Germinal center (tissue), 1 donor: ENCODE measurements around the gene LYZL2.
A peak's percentile ranks its signal among the peaks of the same experiment; 100 is the strongest.
"Not testable (repeated sequence)": the region's sequence is repeated elsewhere in the genome, so short reads cannot be mapped to it uniquely, and the experiment has no call there.

Experiments
- DNase-seq: peaks from one replicate; pipeline ENCODE4 v3.0.0; 2012; ENCODE audit warnings: mixed read lengths, low spot score

LYZL2 gene

DNA sequence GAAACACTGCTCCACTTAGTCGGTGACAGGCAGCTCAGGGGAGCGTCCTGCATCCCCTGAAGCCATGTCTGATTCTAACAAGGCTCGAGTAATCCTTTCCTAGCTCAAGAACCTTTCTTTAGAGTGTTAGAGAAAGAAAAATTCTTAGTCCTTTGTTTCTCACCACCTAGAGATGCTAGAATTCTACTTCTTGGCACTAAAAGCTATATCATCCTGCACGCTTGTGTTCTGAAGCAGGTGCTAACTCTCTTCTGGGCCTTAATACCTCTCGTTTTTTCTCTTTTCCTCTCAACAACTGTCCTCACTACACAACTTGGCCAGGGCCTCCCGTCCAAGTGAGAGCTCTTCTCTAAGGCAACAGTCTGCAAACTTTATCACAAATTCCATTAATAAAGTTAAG, at the start of gene LYZL2:
TSS of gene LYZL2 (minus strand) at position 101 of the 400 bp plus-strand sequence. CDS start 2,838 bp downstream, outside the sequence.
- no peak for DNase-seq

DNA sequence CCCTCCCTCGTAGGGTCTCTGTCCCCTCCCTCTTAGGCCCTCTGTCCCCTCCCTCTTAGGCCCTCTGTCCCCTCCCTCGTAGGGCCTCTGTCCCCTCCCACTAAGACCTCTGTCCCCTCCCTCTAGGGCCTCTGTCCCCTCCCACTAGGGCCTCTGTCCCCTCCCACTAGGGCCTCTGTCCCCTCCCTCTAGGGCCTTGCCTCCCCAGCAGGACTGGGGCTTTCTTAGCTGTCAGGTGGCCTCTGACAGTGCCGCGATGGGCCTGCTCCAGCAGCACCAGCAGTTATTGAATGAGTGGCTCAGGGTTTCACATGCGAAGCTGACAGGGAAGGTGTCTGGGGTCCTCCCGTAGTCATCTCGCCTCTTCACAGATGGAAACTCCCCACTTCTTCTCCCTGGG, 48.1 kb upstream of the LYZL2 start:
- not testable (repeated sequence) for DNase-seq

DNA sequence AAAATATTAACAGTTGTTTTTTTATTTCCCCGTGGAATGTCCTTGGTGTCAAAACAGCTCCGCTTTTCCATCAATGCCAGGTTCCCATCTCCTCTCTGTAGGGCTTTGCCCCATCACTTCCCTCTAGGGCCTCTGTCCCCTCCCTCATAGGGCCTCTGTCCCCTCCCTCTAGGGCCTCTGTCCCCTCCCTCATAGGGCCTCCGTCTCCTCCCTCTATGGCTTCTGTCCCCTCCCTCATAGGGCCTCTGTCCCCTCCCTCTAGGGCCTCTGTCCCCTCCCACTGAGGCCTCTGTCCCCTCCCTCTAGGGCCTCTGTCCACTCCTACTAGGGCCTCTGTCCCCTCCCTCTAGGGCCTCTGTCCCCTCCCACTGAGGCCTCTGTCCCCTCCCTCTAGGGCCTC, 47.6 kb upstream of the LYZL2 start:
- not testable (repeated sequence) for DNase-seq

DNA sequence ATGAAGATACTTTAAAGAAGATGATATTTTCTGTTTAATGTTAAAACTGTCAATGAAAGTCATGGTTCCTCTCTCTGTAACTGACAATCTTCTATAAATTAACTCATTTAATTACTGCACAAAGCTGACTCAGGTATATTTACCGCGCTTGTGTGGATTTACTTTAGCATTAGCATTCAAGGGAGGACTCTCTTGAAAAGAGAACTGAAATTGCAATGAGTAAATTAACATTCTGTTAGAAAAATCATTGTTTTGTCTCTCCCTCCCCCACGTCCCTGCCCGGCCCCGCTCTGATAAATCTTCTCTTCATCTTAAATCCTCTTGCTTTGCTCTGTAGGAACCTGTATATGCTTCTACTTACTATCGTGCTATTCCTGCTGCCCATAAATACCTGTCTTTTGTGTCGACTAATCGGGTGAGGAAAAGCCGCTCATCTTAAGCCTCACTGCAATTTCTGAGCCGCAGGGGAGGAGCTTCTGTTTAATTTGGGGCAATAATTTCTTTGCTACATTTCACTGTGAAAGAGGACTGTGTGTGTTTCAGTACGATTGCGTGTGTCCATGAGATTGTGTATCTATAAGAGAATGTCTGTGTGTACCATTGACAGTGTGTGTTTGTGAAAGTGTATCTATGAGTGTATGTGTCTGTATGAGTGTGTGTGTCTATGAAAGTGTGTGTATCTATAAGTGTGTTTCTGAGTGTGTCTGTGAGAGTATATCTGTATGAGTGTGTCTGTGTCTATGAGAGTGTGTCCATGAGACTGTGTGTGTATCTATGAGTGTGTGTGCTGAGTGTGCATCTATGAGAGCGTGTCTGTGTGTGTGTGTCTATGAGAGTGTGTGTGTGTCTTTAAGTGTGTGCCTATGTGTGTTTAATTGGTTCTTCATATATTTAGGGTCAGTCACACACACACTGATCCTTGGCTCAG, 46.5 kb upstream of the LYZL2 start:
- no peak for DNase-seq

DNA sequence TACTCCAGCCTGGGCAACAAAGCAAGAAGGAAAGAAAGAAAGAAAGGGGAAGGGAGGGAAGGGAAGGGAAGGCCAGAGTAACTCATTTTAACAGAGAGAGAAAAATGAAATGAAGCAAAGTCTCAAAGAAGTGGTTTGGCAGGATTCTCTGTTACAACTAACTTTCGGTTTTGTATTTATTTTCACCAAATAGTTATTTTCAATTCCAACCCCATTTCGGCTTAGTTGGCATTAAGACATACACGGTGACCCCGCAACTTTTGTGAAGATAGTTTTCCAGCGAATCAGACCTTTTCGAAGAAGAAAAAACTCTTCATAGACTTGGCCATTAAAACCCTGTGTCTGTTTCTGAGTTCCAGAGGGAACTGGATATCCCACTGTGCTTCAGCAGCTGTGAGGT, 45.2 kb upstream of the LYZL2 start:
- DNase-seq, result no peak

DNA sequence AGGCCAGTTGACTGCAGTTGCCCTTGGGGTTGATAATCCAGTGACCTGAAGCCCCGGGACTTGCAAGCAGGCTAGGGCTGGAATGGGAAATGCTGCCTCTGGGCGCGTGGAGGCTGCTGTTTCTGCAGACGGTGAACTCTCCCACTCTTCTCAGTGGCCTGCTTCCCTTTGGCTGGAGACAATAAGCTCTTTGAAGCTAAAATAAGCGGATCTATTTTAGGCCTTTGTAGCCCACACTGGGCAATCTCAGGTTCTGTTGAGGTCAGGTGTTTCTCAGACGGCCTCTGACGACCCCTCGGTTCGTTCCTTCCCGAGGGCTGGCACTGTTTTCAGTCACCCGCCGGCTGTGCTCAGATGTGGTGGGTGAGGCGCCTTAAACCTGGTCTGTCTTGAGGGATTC, 43.7 kb upstream of the LYZL2 start:
- DNase-seq, result not testable (repeated sequence)

DNA sequence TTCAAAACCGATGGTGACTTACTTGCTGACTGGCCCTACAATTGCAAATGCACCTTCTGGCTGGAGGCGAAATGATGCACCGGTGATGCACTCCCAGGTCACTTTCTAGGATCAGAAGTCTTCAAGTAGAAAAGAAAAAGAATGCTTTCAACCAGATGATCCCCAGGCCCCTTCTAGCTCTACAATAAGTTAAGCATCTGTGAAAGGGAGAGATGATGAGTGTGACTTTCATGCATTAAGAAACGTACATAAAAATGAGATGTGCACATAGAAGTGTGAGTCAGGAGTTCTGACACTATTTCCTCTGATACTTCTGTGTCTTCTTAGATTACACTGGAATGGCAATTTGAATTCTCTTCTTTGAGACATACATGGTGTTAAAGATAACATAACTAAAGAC, 42.8 kb upstream of the LYZL2 start:
- DNase-seq, result not testable (repeated sequence)

DNA sequence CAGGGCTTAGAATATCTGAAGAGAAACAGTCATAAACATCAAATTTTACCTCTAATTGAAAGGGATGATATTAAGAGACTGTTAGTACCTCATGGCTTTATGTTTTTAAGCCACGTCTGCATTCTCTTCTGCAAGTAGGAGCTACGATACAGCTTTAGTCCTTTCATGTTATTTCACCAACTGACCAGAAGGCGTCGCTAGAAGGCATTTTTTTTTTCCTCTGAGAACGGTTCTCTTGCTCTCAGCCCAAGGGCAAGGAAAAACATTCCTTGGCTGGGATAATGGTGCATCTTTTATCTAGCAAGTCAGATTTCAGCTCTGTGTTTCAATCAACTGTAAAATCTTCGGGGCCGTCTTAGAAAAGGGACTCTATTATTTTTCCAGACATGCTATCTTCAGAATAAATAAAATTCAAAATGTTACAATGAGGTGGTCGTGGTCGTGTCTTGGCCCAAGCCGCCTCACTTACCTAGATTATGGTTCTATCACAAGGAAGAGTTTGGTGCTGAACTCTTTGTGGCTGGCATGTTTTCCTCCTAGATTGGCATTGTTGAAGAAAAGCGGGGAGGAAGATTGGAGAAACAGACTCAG, 41.6 kb upstream of the LYZL2 start:
- peak; percentile 36 for DNase-seq

DNA sequence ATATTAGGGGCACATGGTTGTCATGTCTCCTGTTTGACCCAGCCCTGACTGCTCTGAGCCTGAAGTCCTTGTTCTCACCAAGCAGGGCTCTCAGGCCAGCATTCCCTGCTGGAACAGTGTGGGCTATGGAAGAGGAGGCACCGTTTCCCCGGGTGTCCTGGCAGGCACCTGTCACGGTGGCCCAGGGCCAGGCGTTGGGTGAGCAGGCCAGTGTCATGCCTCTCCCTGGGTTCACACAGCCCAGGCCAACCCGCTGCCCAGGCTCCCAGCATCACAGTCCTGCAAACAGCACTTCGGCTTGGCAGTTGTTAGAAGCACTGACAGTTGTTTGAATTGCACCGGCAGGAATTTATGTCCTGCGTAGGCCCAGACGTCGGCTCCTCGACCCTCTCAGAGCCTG, 38.4 kb upstream of the LYZL2 start:
- not testable (repeated sequence) for DNase-seq

DNA sequence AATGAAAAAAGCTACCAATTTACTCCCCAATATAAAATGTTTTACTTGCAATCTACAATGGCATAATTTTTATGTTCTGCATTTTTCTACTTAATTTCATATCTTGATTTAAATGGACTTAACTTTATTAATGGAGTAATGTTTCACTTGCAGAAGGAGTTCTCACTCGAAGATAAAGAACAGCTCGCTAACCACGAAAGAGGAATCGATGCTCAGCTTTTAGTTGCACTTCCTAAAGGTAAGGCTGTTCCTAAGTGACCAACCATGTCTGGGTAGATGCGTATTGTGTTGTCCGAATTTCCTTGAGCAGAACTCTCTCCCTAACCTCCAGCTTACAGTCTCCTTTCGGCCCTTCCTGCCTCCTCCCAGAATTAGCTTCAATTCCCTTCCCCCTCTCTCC, 33.9 kb upstream of the LYZL2 start:
- DNase-seq, result not testable (repeated sequence)

DNA sequence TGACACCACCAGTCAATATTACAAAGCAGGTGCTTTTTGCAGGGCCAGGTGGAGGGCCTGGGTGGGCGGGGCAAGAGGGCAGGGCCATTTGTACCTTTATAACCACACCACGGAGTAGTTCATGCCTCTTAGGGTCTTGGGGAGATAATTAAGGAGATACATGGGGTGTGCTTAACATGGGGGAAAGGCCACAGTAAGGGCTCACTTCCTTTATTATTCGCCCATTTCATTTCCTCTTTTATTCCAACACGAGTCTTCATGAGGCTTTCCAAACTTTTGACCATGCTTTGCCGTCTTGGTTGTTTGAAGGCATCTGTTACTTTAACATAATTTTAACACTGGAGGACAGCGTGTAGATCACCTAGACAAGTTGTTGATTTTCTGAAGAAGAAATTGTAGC, 33.3 kb upstream of the LYZL2 start:
- no peak for DNase-seq

DNA sequence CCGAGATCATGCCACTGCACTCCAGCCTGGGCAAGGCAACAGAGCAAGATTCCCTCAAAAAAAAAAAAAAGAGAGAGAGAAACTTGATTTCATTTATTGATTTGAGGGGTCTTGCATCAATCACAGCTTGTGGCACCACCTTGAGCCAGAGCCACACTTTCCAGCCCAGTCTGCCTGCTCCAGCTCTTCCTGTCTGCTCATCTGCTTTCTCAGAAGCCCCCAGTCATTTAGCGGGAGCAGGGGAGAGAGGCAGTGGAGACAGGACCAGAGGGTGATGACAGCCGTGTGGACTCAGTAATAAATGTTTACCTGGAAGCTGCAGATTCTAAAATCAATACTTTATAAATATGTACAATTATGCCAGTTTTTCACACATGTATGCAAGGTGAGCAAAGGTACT, 30.8 kb upstream of the LYZL2 start:
- not testable (repeated sequence) for DNase-seq

DNA sequence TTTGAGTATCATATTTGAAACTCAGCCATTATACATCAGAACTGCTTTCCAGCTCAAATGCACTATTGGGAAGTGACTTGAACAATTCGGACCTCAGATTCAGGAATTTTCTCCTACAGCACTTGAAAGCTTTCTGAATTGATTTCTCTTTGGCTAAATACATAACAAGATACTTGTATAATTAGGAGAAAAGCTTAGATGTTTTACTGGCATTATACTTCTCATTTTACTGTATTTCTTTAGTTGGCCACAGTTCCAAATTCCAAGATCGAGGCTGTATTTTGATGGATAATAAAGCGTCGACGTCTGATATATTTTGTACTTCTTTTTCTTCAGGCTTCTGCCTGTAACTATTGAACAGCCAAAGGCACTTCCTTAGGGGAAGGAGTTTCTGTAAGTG, 26.7 kb upstream of the LYZL2 start:
- no peak for DNase-seq

DNA sequence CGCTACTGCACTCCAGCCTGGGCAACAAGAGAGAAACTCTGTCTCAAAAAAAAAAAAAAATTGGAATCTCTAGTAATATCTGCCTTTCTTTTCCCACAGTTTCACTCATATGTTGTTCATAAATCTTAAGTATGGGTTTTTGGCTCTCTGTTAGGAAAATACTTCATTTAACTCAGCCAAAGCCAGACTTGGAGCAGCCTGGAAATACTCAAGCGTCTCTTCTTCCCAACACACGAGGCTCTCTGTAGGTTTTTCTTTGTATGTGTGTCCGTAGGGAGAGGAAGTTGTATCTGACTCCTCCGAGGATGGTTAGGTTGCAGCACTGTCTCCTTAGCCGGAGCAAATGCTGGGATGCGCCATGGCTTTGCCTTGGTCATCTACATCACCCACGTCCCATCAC, 25.4 kb upstream of the LYZL2 start:
- not testable (repeated sequence) for DNase-seq

DNA sequence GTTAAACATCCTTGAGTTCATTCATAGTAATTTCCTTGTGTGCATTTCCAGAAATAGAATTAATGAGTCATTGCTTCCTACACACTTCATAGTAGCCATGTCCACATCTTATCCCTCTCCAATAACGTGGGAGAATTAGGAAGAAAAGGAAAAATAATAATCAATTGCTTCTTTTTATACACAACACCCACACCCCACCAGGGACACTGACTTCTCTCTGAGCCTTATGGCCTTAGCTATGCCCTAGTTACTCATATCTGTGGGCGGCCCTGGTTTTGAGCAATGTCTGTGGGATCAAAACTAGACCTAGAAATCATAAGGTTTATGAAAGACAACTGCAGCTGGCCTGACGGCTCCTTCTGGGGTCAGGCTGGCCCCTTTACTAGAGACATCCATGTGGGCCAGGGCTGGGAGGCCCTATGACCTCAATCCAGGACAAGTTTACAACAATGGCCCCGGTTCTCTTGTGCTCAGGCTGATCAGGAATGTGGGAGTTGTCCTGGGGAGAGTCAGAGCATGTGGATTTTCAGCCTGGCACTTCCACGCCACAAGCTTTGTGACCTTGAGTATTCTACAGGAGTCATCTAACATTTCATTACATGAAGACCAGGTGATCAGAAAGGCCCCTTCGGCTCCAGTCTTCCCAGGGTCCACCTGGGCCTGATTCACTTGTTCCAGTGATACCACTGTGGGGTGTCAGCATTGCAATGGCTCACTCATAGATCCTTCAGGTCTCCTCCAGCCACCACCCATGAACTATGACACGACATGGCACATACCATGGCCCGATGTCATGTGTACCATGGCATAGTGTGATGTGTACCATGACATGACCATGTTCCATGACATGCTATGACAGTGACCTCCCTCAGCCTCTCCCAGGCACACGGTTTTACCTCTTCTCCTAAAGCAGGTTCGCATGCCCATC, 22.2 kb upstream of the LYZL2 start:
- not testable (repeated sequence) for DNase-seq

DNA sequence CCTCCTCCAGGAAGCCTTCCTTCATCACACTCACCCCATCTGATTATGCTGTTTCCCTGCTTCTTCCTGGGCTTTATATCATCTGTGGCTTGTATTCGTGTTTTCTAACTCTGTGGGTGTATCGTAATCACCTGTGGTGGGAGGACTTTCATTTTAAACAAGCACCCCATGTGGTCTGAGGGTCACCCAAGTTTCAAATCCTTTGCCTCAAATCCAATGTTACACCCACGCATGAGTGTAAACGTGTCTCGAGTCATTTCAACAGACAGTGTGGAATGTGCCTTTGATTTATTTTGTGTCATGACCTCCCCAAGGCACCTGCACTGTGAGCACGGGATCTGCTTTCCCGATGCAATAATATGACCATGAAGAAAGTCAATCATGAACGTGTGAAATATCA, 17.5 kb upstream of the LYZL2 start:
- DNase-seq, result no peak

DNA sequence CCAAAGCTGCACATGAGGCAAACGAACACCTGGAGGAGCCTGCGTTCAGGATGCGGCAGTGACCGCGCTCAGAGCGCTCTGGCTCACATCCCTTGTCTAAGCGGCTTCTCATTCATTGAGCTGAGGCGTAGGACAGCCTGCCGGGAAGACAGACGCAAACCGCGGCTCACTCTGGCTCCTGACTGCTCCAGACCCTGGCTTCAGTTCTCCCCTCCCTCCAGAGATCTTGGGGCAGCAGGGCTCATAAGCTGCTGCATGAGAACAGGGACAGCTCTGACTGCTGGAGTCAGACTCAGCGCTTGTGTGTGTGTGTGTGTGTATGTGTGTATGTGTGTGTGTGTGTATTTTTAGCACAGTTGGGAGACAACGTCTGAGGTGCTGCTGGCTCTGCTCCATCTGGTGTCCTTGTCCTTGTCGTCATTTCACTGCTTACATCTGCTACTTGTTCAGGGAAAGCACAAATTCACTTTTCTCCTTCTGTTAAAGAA, 15.8 kb upstream of the LYZL2 start:
- DNase-seq, result no peak

DNA sequence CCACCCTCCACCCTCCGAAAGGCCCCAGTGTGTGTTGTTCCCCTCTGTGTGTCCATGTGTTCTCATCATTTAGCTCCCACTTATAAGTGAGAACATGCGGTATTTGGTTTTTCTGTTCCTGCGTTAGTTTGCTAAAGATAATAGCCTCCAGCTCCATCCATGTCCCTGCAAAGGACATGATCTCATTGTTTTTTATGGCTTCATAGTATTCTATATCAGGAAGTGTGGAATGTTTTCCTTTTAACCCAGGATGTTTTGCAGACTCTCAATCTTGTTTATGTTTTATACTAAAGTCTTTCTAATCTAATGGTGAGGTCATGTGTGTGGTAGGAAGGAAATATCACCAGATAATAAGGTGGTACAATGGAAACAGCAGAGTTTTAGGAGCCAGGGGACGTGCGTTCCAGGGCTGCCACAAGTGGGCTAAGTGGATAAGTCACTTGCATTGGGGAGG, 14.9 kb upstream of the LYZL2 start:
- DNase-seq, result not testable (repeated sequence)

DNA sequence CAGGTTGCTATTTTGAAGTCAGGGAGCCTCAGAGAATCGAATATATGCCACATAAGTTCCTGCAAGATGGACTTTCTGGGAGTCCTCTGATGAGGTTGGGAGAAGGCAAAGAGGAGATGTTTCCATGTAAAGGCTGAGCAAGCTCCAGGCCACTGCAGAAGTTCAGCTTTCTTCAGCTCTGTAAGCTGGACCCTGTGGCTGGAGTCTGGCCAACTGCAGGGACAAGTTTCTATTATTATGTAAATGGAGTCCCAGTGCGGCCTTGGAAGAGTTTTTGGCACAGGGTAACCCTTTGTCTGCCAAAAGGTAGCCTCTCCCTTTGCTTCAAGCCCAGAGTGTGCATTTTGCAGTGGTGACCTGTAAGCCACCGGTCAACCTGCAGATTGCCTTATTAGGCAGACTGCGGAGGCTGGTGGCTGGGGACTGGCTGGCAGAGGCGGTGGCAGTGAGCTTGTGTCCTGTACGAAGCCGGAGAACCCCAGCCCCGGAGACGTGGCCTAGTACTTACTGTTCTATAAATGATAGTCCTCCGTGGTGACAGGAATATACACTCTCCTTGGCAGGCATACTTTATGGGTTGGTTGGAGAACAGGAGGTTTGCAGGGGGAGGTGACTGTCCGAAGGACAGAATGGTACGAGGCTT, 14.1 kb upstream of the LYZL2 start:
- DNase-seq, result not testable (repeated sequence)

DNA sequence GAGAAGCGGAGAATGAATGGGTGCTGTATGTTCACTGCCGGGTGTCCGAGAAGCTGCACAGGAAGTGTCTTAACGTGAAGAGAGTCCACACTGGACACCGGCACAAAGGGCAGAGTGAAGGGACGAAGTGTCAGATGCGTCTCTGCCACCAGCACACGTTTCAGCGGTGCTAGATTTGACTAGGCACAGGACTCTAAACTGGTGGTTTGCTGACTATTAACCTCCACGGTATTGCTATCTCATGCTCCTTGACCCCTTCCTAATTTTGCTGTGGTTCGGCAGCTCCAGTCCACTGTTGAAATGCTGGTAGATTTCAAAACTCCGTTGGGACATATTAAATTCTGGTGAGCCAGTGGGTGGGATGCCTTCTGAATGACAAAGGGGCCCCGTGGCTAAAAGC, 13.3 kb upstream of the LYZL2 start:
- DNase-seq, result not testable (repeated sequence)

DNA sequence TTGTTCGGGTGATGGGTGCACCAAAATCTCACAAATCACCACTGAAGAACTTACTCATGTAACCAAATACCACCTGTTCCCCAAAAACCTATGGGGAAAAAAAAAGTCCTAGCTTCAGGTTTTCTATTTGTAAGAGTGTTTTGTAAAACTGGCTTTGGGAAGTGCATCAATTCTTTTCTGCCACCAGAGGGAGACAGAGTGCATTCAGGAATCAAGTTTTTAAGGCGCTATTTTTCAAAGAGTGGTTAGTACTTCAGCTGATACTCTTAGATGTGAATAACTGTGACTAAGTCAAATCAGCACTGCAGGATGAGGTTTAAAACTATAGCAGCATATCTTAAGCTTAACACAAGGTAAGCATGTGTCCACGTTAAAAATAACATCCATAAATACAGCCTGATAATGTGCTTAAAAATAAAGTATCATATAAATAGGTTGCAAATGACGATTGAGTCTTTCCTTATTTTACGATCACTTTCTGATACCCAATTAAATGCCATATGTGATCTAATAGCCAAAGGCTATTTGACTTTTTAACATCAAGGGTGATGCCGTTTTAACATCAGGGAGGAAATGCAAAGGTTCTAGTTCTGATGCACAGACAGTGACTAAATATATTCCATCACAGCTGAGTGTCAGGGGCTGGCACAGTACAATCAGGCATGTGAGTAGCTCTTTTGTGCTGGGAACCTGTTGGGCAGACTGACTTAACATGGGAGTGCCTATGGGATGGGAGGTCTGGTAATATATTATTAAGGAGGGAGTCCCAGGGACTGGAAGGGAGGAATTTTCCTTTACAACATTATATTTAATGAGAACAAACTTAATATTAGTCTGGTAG, 10.6 kb upstream of the LYZL2 start:
- DNase-seq, result peak; percentile 38
